ENCODE data around the gene CREBBP. TPM values are rescaled to one million over a fixed set of nuclear protein-coding genes. Genes with fewer than 3 reads are reported as not detected.
A peak's percentile ranks its signal among the peaks of the same experiment; 100 is the strongest.

CREBBP gene
- total RNA-seq, 1 donor, result 28.2 TPM

GRCh38 chr16:3731126-3731935, 149.2 kb downstream of the CREBBP start:
- no peak overlapping the region for H3K4me2 ChIP-seq (ENCODE audit: insufficient read depth, low read length)
- TF ChIP-seq, protein P1, sequence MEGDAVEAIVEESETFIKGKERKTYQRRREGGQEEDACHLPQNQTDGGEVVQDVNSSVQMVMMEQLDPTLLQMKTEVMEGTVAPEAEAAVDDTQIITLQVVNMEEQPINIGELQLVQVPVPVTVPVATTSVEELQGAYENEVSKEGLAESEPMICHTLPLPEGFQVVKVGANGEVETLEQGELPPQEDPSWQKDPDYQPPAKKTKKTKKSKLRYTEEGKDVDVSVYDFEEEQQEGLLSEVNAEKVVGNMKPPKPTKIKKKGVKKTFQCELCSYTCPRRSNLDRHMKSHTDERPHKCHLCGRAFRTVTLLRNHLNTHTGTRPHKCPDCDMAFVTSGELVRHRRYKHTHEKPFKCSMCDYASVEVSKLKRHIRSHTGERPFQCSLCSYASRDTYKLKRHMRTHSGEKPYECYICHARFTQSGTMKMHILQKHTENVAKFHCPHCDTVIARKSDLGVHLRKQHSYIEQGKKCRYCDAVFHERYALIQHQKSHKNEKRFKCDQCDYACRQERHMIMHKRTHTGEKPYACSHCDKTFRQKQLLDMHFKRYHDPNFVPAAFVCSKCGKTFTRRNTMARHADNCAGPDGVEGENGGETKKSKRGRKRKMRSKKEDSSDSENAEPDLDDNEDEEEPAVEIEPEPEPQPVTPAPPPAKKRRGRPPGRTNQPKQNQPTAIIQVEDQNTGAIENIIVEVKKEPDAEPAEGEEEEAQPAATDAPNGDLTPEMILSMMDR (IDR thresholded peaks at IDR 0.05; ENCODE audit: extremely low read depth, low read depth, low read length), result no peak
- H3K27me3 ChIP-seq (ENCODE audit: insufficient read depth, low read length), result no peaks in the 10 kb centered on the region
- peaks cover 52% of the 10 kb centered on the region for H3K36me3 ChIP-seq (ENCODE audit: insufficient read depth, low read length)
- no peak overlapping the region for H3K4me3 ChIP-seq (ENCODE audit: insufficient read depth, low read length)
- no peaks in the 10 kb centered on the region for H3K4me1 ChIP-seq (ENCODE audit: insufficient read depth, low read length)
- H3K27ac ChIP-seq (ENCODE audit: low read depth, low read length), result no peak overlapping the region
- peak; percentile 82 for DNase-seq (ENCODE audit: insufficient read length, low spot score, missing footprints)
- no peaks in the 10 kb centered on the region for H3K9me3 ChIP-seq (ENCODE audit: low read depth, low read length)
- no peak overlapping the region for H2AFZ ChIP-seq (ENCODE audit: low read length)
- peaks cover 6% of the 10 kb centered on the region for H3K79me2 ChIP-seq (ENCODE audit: insufficient read depth, low read length)
- peaks cover 38% of the 10 kb centered on the region for H4K20me1 ChIP-seq (ENCODE audit: insufficient read depth, low read length)

- Histone ChIP-seq H2AFZ (ENCODE audit: low read length) (no peak overlapping the region), H3K36me3 (ENCODE audit: insufficient read depth, low read length) (peaks cover 43% of the 10 kb centered on the region), H3K79me2 (ENCODE audit: insufficient read depth, low read length) (peaks cover 6% of the 10 kb centered on the region), H4K20me1 (ENCODE audit: insufficient read depth, low read length) (peaks cover 42% of the 10 kb centered on the region), H3K27ac (ENCODE audit: low read depth, low read length) (no peak overlapping the region), H3K9me3 (ENCODE audit: low read depth, low read length) (no peaks in the 10 kb centered on the region), H3K4me1 (ENCODE audit: insufficient read depth, low read length) (no peaks in the 10 kb centered on the region), H3K27me3 (ENCODE audit: insufficient read depth, low read length) (no peaks in the 10 kb centered on the region), H3K4me2 (ENCODE audit: insufficient read depth, low read length) (no peak overlapping the region), H3K4me3 (ENCODE audit: insufficient read depth, low read length) (no peak overlapping the region)
- DNase-seq (ENCODE audit: insufficient read length, low spot score, missing footprints), result peak; percentile 50
- TF ChIP-seq, protein P1 (IDR thresholded peaks at IDR 0.05; ENCODE audit: extremely low read depth, low read depth, low read length), result no peak
Observed at GRCh38 chr16:3730161-3731125, 150.1 kb downstream of the CREBBP start.

DNA sequence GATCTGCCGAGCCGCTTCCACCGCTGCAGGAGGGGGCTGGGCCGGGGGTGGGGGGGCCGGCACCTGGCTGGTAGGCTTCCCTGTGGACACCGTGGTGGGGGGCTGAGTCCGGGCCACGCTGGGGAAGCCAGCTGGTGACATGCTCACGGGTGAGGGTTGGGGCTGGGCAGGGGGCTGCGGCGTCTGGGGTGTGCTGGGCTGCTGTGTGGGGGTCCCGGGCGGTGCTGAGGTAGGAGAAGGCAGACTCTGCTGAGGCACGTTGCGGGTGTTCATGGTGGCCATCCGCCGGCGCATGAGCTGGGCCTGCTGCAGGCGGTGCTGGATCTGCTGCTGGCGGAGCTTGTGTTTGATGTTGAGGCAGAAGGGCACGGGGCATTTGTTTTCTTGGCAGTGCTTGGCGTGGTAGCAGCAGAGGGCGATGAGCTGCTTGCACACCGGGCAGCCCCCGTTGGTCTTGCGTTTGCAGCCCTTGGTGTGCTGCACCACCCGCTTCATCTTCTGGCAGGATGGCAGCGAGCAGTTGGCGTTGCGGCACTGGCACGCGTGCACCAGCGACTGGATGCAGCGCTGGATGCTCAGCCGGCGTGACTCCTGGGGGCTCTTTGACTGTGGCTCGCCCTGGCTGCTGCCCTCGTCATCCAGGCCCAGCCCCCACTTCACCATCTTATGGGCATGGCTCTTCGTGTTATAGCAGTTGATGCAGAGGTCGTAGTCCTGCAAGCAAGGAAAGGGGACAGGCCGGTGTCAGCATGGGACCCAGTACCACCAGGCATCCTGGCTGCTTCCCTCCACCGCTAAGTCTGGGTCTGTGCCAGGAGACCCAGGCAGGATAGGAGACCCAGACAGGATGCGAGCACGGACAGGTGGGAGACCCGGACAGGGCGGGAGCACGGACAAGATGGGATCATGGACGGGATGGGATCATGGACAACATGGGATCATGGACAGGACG, 151.1 kb downstream of the CREBBP start:
- Histone ChIP-seq H4K20me1 (ENCODE audit: insufficient read depth, low read length) (peaks cover 40% of the 10 kb centered on the region), H3K9me3 (ENCODE audit: low read depth, low read length) (no peaks in the 10 kb centered on the region), H3K79me2 (ENCODE audit: insufficient read depth, low read length) (peaks cover 2% of the 10 kb centered on the region), H3K27ac (ENCODE audit: low read depth, low read length) (no peak overlapping the region), H2AFZ (ENCODE audit: low read length) (no peak overlapping the region), H3K36me3 (ENCODE audit: insufficient read depth, low read length) (peaks cover 33% of the 10 kb centered on the region), H3K4me2 (ENCODE audit: insufficient read depth, low read length) (no peak overlapping the region), H3K27me3 (ENCODE audit: insufficient read depth, low read length) (no peaks in the 10 kb centered on the region), H3K4me1 (ENCODE audit: insufficient read depth, low read length) (no peaks in the 10 kb centered on the region), H3K4me3 (ENCODE audit: insufficient read depth, low read length) (no peak overlapping the region)
- TF ChIP-seq, protein P1 (IDR thresholded peaks at IDR 0.05; ENCODE audit: extremely low read depth, low read depth, low read length), result no peak
- peak; percentile 43 for DNase-seq (ENCODE audit: insufficient read length, low spot score, missing footprints)

Data from osteoblast (primary cell).